Measurements from ENCODE around the gene SMIM1. TPM values are rescaled to one million over a fixed set of nuclear protein-coding genes. Genes with fewer than 3 reads are reported as not detected.

Gene SMIM1
- total and polyA plus RNA-seq, 4 donors, result 8.0 to 15.9 (median 10.9) TPM

DNA sequence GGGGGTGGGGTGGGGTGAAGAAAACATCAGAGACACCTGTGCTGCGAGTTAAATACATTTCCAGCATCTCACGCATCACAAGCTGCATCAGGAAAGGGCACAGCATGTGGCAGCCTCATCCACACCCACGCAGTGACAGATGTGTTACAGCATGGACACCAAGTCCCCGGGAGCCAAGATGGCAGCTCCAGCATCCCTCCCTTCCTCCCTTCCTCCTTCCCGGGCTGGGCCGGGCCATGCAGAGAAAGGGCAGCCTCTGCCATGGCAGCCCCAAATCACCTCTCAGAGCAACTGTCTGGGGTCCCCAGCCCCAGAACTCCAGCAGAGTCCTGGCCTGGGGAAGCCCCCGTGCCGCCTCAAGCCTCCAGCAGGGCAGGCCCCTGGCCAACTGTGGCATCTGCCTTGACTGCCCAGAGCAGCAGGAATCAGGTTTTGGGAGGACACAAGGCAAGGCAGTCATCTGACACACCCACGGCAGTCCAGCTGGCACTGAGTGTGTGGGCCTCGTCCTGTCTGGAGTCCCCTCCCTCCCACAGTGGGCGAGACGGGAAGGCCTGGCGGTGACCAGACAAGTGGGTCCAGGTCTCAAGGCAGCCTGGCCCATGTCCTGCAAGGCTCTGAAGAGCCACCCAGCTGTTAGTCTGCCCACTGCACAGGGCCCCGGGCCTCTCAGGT is 6.2 kb downstream of the SMIM1 start:
- 81 to 82% methylated on average over 14 of the region's 14 CpGs for WGBS, 2 donors
- peaks cover 20 to 37% (median 30%) of the 10 kb centered on the region in 4 donors for H3K36me3 ChIP-seq (ENCODE audit: control insufficient read depth in 4 of 4, insufficient read depth in 4 of 4, low read length in 4 of 4)
- H3K4me3 ChIP-seq, result no peak overlapping the region
- H3K9ac ChIP-seq (ENCODE audit: insufficient read depth in 1 of 2, low read length in 2 of 2), result no peak overlapping the region
- no peak overlapping the region for H3K27ac ChIP-seq (ENCODE audit: low read depth in 1 of 2, low read length in 1 of 2)
- TF ChIP-seq, protein P1, sequence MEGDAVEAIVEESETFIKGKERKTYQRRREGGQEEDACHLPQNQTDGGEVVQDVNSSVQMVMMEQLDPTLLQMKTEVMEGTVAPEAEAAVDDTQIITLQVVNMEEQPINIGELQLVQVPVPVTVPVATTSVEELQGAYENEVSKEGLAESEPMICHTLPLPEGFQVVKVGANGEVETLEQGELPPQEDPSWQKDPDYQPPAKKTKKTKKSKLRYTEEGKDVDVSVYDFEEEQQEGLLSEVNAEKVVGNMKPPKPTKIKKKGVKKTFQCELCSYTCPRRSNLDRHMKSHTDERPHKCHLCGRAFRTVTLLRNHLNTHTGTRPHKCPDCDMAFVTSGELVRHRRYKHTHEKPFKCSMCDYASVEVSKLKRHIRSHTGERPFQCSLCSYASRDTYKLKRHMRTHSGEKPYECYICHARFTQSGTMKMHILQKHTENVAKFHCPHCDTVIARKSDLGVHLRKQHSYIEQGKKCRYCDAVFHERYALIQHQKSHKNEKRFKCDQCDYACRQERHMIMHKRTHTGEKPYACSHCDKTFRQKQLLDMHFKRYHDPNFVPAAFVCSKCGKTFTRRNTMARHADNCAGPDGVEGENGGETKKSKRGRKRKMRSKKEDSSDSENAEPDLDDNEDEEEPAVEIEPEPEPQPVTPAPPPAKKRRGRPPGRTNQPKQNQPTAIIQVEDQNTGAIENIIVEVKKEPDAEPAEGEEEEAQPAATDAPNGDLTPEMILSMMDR (IDR thresholded peaks at IDR 0.05; ENCODE audit: control extremely low read depth, extremely low read depth), result no peak
- no peaks in the 10 kb centered on the region for H3K9me3 ChIP-seq (ENCODE audit: control insufficient read depth in 4 of 4, insufficient read depth in 3 of 4, low read length in 3 of 4)
- no peak for ATAC-seq (ENCODE audit: insufficient read depth, low FRiP score)
- no peak for DNase-seq
- no peaks in the 10 kb centered on the region for H3K27me3 ChIP-seq (ENCODE audit: control insufficient read depth in 3 of 3, insufficient read depth in 3 of 3, low read length in 2 of 3)
- peaks cover 0 to 18% (median 11%) of the 10 kb centered on the region in 5 donors for H3K4me1 ChIP-seq (ENCODE audit: control insufficient read depth in 5 of 5, insufficient read depth in 5 of 5, low read length in 5 of 5)

DNA sequence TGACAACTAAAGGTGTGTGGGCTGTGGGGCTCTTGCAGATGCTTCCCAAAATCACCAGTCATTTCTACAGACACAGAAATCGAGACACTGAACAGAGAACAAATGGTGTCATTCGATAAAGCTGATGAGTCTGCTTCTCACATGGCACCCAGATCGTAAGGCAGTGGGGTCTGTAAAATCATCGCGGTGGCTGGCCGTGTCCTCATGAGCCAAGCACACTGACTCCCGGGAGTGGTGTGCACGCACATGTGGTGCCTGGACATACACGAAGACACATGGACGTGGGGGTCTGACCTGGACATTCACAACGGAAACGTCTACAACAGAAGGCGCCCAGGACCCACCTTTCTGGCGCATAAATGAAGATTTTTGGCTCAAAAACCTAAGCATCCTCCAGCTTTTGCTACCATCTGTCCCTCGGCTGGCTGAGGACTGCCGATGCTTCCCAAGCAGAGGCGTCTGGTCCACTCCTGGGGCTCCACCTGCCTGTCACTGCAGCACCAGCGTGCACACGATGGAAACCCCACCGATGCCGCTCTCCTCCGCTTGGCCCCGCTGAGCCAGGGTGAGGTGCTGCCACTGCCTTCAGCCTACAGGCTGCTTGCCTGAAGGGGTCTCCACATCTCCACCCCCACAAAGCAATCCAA is 6.8 kb downstream of the SMIM1 start:
- TF ChIP-seq, protein P1 (IDR thresholded peaks at IDR 0.05; ENCODE audit: control extremely low read depth, extremely low read depth), result no peak
- ATAC-seq (ENCODE audit: insufficient read depth, low FRiP score) (no peak), DNase-seq (no peak)
- H3K4me3 ChIP-seq, result no peak overlapping the region
- H3K4me1 ChIP-seq (ENCODE audit: control insufficient read depth in 5 of 5, insufficient read depth in 5 of 5, low read length in 5 of 5), result peaks cover 0 to 18% (median 11%) of the 10 kb centered on the region in 5 donors
- H3K36me3 ChIP-seq (ENCODE audit: control insufficient read depth in 4 of 4, insufficient read depth in 4 of 4, low read length in 4 of 4), result peaks cover 23 to 43% (median 32%) of the 10 kb centered on the region in 4 donors
- H3K9me3 ChIP-seq (ENCODE audit: control insufficient read depth in 4 of 4, insufficient read depth in 3 of 4, low read length in 3 of 4), result no peaks in the 10 kb centered on the region
- no peak overlapping the region for H3K9ac ChIP-seq (ENCODE audit: insufficient read depth in 1 of 2, low read length in 2 of 2)
- no peaks in the 10 kb centered on the region for H3K27me3 ChIP-seq (ENCODE audit: control insufficient read depth in 3 of 3, insufficient read depth in 3 of 3, low read length in 2 of 3)
- no peak overlapping the region for H3K27ac ChIP-seq (ENCODE audit: low read depth in 1 of 2, low read length in 1 of 2)
- 94 to 96% methylated on average over 23 of the region's 23 CpGs for WGBS, 2 donors

DNA sequence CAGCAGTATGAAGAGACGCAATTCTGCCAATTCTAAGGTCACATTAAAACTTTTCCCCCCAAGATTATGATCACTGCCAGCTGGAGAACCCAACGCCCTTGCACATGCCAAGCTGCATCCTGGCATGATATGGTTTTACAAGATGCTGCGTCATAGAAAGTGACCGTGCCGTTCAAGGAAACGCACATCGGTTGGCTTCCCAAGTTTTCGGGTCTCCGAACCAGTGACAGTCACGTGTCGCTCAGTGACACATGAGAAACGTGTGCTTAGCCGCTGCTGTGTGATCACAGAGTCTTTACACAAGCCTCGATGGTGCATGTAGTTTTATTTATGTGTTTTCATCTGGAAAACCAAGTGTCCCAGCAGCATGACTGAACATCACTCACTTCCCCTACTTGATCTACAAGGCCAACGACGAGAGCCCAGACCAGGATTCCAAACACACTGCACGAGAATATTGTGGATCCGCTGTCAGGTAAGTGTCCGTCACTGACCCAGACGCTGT is 7.4 kb downstream of the SMIM1 start:
- WGBS, 2 donors, result 92 to 96% methylated on average over 20 of the region's 20 CpGs
- H3K9me3 ChIP-seq (ENCODE audit: control insufficient read depth in 4 of 4, insufficient read depth in 3 of 4, low read length in 3 of 4), result no peaks in the 10 kb centered on the region
- H3K4me1 ChIP-seq (ENCODE audit: control insufficient read depth in 5 of 5, insufficient read depth in 5 of 5, low read length in 5 of 5), result peaks cover 0 to 17% (median 9%) of the 10 kb centered on the region in 5 donors
- H3K9ac ChIP-seq (ENCODE audit: insufficient read depth in 1 of 2, low read length in 2 of 2), result no peak overlapping the region
- H3K27ac ChIP-seq (ENCODE audit: low read depth in 1 of 2, low read length in 1 of 2), result no peak overlapping the region
- H3K27me3 ChIP-seq (ENCODE audit: control insufficient read depth in 3 of 3, insufficient read depth in 3 of 3, low read length in 2 of 3), result no peaks in the 10 kb centered on the region
- H3K36me3 ChIP-seq (ENCODE audit: control insufficient read depth in 4 of 4, insufficient read depth in 4 of 4, low read length in 4 of 4), result peaks cover 23 to 47% (median 33%) of the 10 kb centered on the region in 4 donors
- no peak for DNase-seq
- no peak for ATAC-seq (ENCODE audit: insufficient read depth, low FRiP score)
- TF ChIP-seq, protein P1 (IDR thresholded peaks at IDR 0.05; ENCODE audit: control extremely low read depth, extremely low read depth), result no peak
- H3K4me3 ChIP-seq, result no peak overlapping the region
